Neural cell (in vitro differentiated cells): ENCODE measurements around the gene GATC. TPM values are rescaled to one million over a fixed set of nuclear protein-coding genes. Genes with fewer than 3 reads are reported as not detected.
A peak's percentile ranks its signal among the peaks of the same experiment; 100 is the strongest.

Source experiments
- H2AFZ ChIP-seq: fragments of 200-600, 300-800 bp; sonication (generic), shearing (Covaris generic); 2 replicates; pipeline ENCODE4 v1.6.0; 2014; ENCODE audit warnings: low read depth, mild to moderate bottlenecking, antibody characterized with exemption, low read length, moderate library complexity
- H3F3A ChIP-seq: fragments of 200-600 bp; shearing (Covaris generic); 2 replicates; pipeline ENCODE4 v1.6.1; 2016; ENCODE audit warnings: mild to moderate bottlenecking, moderate library complexity, mixed read lengths, antibody characterized with exemption, low read length; ENCODE audit not compliant: insufficient read depth, poor library complexity, severe bottlenecking
- H3K27ac ChIP-seq: fragments of 200-600, 300-800 bp; sonication (generic), shearing (Covaris generic); 2 replicates; pipeline ENCODE4 v1.5.1; 2014; ENCODE audit warnings: mild to moderate bottlenecking, low read length, moderate library complexity
- H3K27me3 ChIP-seq: fragments of 300-800, 200-600 bp; sonication (generic), shearing (Covaris generic); 2 replicates; pipeline ENCODE4 v1.6.0; 2014; ENCODE audit warnings: mild to moderate bottlenecking, low read depth, low read length, moderate library complexity; ENCODE audit not compliant: insufficient read depth
- H3K36me3 ChIP-seq: fragments of 300-800, 200-600 bp; sonication (generic), shearing (Covaris generic); 2 replicates; pipeline ENCODE4 v1.5.1; 2014; ENCODE audit warnings: mild to moderate bottlenecking, antibody characterized with exemption, low read length, moderate library complexity; ENCODE audit not compliant: insufficient read depth
- H3K4me2 ChIP-seq: fragments of 300-800, 200-600 bp; sonication (generic), shearing (Covaris generic); 2 replicates; pipeline ENCODE4 v1.6.0; 2014; ENCODE audit warnings: mild to moderate bottlenecking, low read length
- H3K4me3 ChIP-seq: fragments of 300-800, 200-600 bp; sonication (generic), shearing (Covaris generic); 2 replicates; pipeline ENCODE4 v1.5.1; 2014; ENCODE audit warnings: mild to moderate bottlenecking, low read length, moderate library complexity
- H3K79me2 ChIP-seq: fragments of 200-600 bp; shearing (Covaris generic); replicated peaks from 2 replicates; pipeline ENCODE4 v1.6.0; 2014; ENCODE audit warnings: mild to moderate bottlenecking, low read length, moderate library complexity; ENCODE audit not compliant: insufficient read depth
- H3K9ac ChIP-seq: fragments of 300-800, 200-600 bp; sonication (generic), shearing (Covaris generic); 2 replicates; pipeline ENCODE4 v1.6.1; 2016; ENCODE audit warnings: mild to moderate bottlenecking, low read length, mixed read lengths
- H3K9me2 ChIP-seq: fragments of 200-600 bp; shearing (Covaris generic); 2 replicates; pipeline ENCODE4 v1.6.1; 2016; ENCODE audit warnings: mild to moderate bottlenecking, low read length, mixed read lengths; ENCODE audit not compliant: insufficient read depth
- H3K9me3 ChIP-seq: fragments of 200-600, 300-800 bp; sonication (generic), shearing (Covaris generic); 2 replicates; pipeline ENCODE4 v1.6.1; 2016; ENCODE audit warnings: mild to moderate bottlenecking, mixed run types, low read length, moderate library complexity, mixed read lengths
- H4K20me1 ChIP-seq: fragments of 200-600 bp; shearing (Covaris generic); 2 replicates; pipeline ENCODE4 v1.6.1; 2016; ENCODE audit warnings: mild to moderate bottlenecking, mixed run types; ENCODE audit not compliant: insufficient read depth
- EP300 ChIP-seq: fragments of 450-650 bp; conservative IDR thresholded peaks from 2 replicates; pipeline ENCODE4 v1.6.1; 2014; ENCODE audit warnings: antibody characterized with exemption, mild to moderate bottlenecking, moderate library complexity; ENCODE audit not compliant: poor library complexity, severe bottlenecking
- EZH2 ChIP-seq: fragments of 200-600, 300-800 bp; shearing (Covaris generic), sonication (generic); IDR thresholded peaks from 2 replicates; pipeline ENCODE4 v1.6.1; 2014; ENCODE audit warnings: antibody characterized with exemption, low read length, borderline replicate concordance, mild to moderate bottlenecking; ENCODE audit not compliant: insufficient read depth, poor library complexity, severe bottlenecking
- MXI1 ChIP-seq: fragments of 450-650 bp; conservative IDR thresholded peaks from 2 replicates; pipeline ENCODE4 v1.6.1; 2014; ENCODE audit warnings: antibody characterized with exemption, mild to moderate bottlenecking; ENCODE audit not compliant: poor library complexity, severe bottlenecking
- POLR2AphosphoS5 ChIP-seq: IDR thresholded peaks from 2 replicates; pipeline ENCODE4 v1.6.1; 2012
- RAD21 ChIP-seq: fragments of 450-650 bp; conservative IDR thresholded peaks from 2 replicates; pipeline ENCODE4 v1.6.1; 2014; ENCODE audit warnings: antibody characterized with exemption, mild to moderate bottlenecking, moderate library complexity
- SMC3 ChIP-seq: fragments of 450-650 bp; conservative IDR thresholded peaks from 2 replicates; pipeline ENCODE4 v1.6.1; 2014; ENCODE audit warnings: antibody characterized with exemption, mild to moderate bottlenecking, moderate library complexity; ENCODE audit not compliant: poor library complexity
- TAF1 ChIP-seq: IDR thresholded peaks from 2 replicates; pipeline ENCODE4 v1.6.1; 2012; ENCODE audit warnings: low read depth
- polyA plus RNA-seq: library from polyadenylated mRNA; depleted of rRNA; stranded (reverse); fragments of >200 nt; gene quantifications from 2 replicates; pipeline ENCODE4 v1.2.3, GENCODE V29; 2014
- TF ChIP-seq, protein P1 (sequence below): fragments of 450-650 bp; IDR thresholded peaks from 2 replicates; pipeline ENCODE4 v1.5.1; 2014; ENCODE audit warnings: antibody characterized with exemption, mild to moderate bottlenecking, moderate library complexity; ENCODE audit not compliant: poor library complexity, severe bottlenecking
- TF ChIP-seq, protein P2 (sequence below): IDR thresholded peaks from 2 replicates; pipeline ENCODE4 v1.6.1; 2012; ENCODE audit warnings: borderline replicate concordance

The GATC gene
- polyA plus RNA-seq, 1 donor from 2014 or later = 45.3 TPM

DNA sequence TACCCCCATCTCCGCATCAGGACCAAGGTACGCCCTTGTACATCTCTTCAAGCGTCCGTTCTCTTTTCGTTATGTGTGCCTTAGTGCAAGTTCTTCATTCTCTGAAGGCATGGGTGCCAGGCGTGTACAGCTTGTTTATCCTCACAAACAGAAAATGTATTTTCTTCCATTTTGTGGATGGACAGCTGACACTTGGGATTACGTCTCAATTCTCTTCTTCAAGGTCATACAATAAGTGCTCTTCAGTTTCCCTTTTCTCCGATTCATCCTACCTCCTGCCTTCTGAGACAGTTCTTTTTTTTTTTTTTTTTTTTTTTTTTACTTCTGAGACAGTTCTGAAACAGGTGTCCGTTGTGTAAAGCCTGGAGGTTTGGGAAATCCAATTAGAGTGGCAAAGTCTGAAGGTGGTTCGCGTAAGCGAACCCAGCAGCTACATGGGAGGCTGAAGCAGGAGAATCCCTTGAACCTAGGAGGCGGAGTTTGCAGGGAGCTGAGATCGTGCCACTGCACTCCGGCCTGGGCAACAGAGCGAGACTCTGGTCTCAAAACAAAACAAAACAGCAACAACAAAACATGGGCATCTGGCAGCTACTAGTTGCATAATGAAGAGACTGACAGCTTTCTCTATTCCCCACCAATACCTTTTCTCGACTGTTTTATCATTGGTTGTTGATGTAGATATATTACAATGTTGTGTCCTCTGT, 7.6 kb upstream of the GATC start:
- Histone ChIP-seq H3K27ac (peak overlapping the region; percentile 64), H3K4me2 (peak overlapping the region; percentile 61), H3K27me3 (no peaks in the 10 kb centered on the region), H3K9ac (peak overlapping the region; percentile 73), H3K9me2 (no peaks in the 10 kb centered on the region), H3K36me3 (no peaks in the 10 kb centered on the region), H3F3A (no peaks in the 10 kb centered on the region), H2AFZ (no peak overlapping the region), H3K9me3 (no peaks in the 10 kb centered on the region), H3K4me3 (peak overlapping the region; percentile 82), H3K79me2 (peaks cover 22% of the 10 kb centered on the region), H4K20me1 (no peaks in the 10 kb centered on the region)
- TF ChIP-seq EP300 = no peak
- TF ChIP-seq EZH2 = no peak
- TF ChIP-seq, protein P1, sequence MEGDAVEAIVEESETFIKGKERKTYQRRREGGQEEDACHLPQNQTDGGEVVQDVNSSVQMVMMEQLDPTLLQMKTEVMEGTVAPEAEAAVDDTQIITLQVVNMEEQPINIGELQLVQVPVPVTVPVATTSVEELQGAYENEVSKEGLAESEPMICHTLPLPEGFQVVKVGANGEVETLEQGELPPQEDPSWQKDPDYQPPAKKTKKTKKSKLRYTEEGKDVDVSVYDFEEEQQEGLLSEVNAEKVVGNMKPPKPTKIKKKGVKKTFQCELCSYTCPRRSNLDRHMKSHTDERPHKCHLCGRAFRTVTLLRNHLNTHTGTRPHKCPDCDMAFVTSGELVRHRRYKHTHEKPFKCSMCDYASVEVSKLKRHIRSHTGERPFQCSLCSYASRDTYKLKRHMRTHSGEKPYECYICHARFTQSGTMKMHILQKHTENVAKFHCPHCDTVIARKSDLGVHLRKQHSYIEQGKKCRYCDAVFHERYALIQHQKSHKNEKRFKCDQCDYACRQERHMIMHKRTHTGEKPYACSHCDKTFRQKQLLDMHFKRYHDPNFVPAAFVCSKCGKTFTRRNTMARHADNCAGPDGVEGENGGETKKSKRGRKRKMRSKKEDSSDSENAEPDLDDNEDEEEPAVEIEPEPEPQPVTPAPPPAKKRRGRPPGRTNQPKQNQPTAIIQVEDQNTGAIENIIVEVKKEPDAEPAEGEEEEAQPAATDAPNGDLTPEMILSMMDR = no peak
- no peak for TF ChIP-seq SMC3
- TF ChIP-seq POLR2AphosphoS5 = no peak
- no peak for TF ChIP-seq RAD21

DNA sequence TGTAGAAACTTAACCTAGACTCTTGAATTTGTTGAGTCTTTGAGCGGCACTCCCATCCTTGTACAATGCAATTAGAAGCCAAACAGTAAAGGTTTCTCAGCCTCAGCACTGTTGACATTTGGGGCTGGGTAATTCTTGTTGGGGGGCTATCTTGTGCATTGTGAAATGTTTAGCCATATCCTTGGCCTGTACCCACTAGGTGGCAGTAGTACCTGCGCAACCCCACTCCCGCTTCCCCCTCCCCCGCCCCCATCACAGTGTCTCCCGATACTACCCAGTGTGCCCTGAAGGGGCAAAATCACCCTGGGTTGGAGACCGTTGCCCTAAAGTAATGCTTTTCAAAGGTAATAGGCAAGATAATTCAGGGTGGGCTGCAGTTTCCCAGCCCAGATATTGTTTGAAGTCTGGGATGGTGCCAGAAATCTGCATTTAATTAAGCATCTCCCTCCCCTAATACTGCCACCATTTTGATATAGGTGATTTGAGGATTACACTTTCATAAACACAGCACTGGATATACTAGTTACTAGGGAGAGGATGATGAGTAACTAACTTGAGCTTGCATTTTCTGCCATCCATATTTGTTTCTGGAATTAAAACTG, 6.5 kb upstream of the GATC start:
- Histone ChIP-seq H3K9ac (peak overlapping the region; percentile 9), H3K79me2 (peaks cover 31% of the 10 kb centered on the region), H3F3A (no peaks in the 10 kb centered on the region), H3K9me2 (no peaks in the 10 kb centered on the region), H4K20me1 (no peaks in the 10 kb centered on the region), H3K27ac (no peak overlapping the region), H3K27me3 (no peaks in the 10 kb centered on the region), H2AFZ (no peak overlapping the region), H3K9me3 (no peaks in the 10 kb centered on the region), H3K4me3 (peak overlapping the region; percentile 82), H3K36me3 (no peaks in the 10 kb centered on the region), H3K4me2 (peak overlapping the region; percentile 84)
- TF ChIP-seq, protein P1 = peak; percentile 62
- TF ChIP-seq, protein P2, sequence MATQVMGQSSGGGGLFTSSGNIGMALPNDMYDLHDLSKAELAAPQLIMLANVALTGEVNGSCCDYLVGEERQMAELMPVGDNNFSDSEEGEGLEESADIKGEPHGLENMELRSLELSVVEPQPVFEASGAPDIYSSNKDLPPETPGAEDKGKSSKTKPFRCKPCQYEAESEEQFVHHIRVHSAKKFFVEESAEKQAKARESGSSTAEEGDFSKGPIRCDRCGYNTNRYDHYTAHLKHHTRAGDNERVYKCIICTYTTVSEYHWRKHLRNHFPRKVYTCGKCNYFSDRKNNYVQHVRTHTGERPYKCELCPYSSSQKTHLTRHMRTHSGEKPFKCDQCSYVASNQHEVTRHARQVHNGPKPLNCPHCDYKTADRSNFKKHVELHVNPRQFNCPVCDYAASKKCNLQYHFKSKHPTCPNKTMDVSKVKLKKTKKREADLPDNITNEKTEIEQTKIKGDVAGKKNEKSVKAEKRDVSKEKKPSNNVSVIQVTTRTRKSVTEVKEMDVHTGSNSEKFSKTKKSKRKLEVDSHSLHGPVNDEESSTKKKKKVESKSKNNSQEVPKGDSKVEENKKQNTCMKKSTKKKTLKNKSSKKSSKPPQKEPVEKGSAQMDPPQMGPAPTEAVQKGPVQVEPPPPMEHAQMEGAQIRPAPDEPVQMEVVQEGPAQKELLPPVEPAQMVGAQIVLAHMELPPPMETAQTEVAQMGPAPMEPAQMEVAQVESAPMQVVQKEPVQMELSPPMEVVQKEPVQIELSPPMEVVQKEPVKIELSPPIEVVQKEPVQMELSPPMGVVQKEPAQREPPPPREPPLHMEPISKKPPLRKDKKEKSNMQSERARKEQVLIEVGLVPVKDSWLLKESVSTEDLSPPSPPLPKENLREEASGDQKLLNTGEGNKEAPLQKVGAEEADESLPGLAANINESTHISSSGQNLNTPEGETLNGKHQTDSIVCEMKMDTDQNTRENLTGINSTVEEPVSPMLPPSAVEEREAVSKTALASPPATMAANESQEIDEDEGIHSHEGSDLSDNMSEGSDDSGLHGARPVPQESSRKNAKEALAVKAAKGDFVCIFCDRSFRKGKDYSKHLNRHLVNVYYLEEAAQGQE = no peak
- TF ChIP-seq TAF1 (no peak), RAD21 (peak; percentile 51), POLR2AphosphoS5 (no peak), MXI1 (no peak)
